ENCODE data around the gene CRHR1.

The CRHR1 gene

GRCh38 chr17:45837187-45837586 is 53.1 kb downstream of the CRHR1 start:
- TF ChIP-seq CTCF (IDR thresholded peaks at IDR 0.05; ENCODE audit: unreplicated experiment in 3 of 3) = no peak
- Mint-ChIP-seq H3K36me3 (ENCODE audit: low read depth) (no peaks in the 10 kb centered on the region), H3K9me3 (no peaks in the 10 kb centered on the region), H3K27me3 (ENCODE audit: low read depth) (no peaks in the 10 kb centered on the region), H3K4me1 (no peaks in the 10 kb centered on the region), H3K27ac (no peak overlapping the region), H3K4me3 (no peak overlapping the region)

GRCh38 chr17:45837603-45838002 is 53.5 kb downstream of the CRHR1 start:
- H3K27me3 Mint-ChIP-seq (ENCODE audit: low read depth) = no peaks in the 10 kb centered on the region
- H3K36me3 Mint-ChIP-seq (ENCODE audit: low read depth) = no peaks in the 10 kb centered on the region
- H3K4me1 Mint-ChIP-seq = no peaks in the 10 kb centered on the region
- no peak overlapping the region for H3K4me3 Mint-ChIP-seq
- H3K9me3 Mint-ChIP-seq = no peaks in the 10 kb centered on the region
- no peak for TF ChIP-seq CTCF (IDR thresholded peaks at IDR 0.05; ENCODE audit: unreplicated experiment in 3 of 3)
- no peak overlapping the region for H3K27ac Mint-ChIP-seq

- Mint-ChIP-seq H3K9me3 (no peaks in the 10 kb centered on the region), H3K4me3 (no peak overlapping the region), H3K4me1 (no peaks in the 10 kb centered on the region), H3K27ac (no peak overlapping the region), H3K27me3 (ENCODE audit: low read depth) (no peaks in the 10 kb centered on the region), H3K36me3 (ENCODE audit: low read depth) (no peaks in the 10 kb centered on the region)
- no peak for TF ChIP-seq CTCF (IDR thresholded peaks at IDR 0.05; ENCODE audit: unreplicated experiment in 3 of 3)
These were observed 54.7 kb downstream of the CRHR1 start for GRCh38 chr17:45838751-45839295.

GRCh38 chr17:45839442-45839841 is 55.3 kb downstream of the CRHR1 start:
- H3K4me3 Mint-ChIP-seq = no peak overlapping the region
- H3K27me3 Mint-ChIP-seq (ENCODE audit: low read depth) = no peaks in the 10 kb centered on the region
- no peaks in the 10 kb centered on the region for H3K36me3 Mint-ChIP-seq (ENCODE audit: low read depth)
- no peaks in the 10 kb centered on the region for H3K9me3 Mint-ChIP-seq
- no peaks in the 10 kb centered on the region for H3K4me1 Mint-ChIP-seq
- no peak overlapping the region for H3K27ac Mint-ChIP-seq
- no peak for TF ChIP-seq CTCF (IDR thresholded peaks at IDR 0.05; ENCODE audit: unreplicated experiment in 3 of 3)

- no peaks in the 10 kb centered on the region for H3K36me3 Mint-ChIP-seq (ENCODE audit: low read depth)
- no peak for TF ChIP-seq CTCF (IDR thresholded peaks at IDR 0.05; ENCODE audit: unreplicated experiment in 3 of 3)
- no peak overlapping the region for H3K27ac Mint-ChIP-seq
- H3K9me3 Mint-ChIP-seq = no peaks in the 10 kb centered on the region
- no peaks in the 10 kb centered on the region for H3K4me1 Mint-ChIP-seq
- peaks cover 5% of the 10 kb centered on the region for H3K27me3 Mint-ChIP-seq (ENCODE audit: low read depth)
- no peak overlapping the region for H3K4me3 Mint-ChIP-seq
These were observed 57.1 kb downstream of the CRHR1 start for GRCh38 chr17:45841186-45841585.

- Mint-ChIP-seq H3K36me3 (ENCODE audit: low read depth) (no peaks in the 10 kb centered on the region), H3K27ac (no peak overlapping the region), H3K4me1 (no peaks in the 10 kb centered on the region), H3K9me3 (no peaks in the 10 kb centered on the region), H3K4me3 (no peak overlapping the region), H3K27me3 (ENCODE audit: low read depth) (peaks cover 7% of the 10 kb centered on the region)
- no peak for TF ChIP-seq CTCF (IDR thresholded peaks at IDR 0.05; ENCODE audit: unreplicated experiment in 3 of 3)
These were observed 57.9 kb downstream of the CRHR1 start for GRCh38 chr17:45841883-45842525.

Measured in nephron (organoid).